Measurements from ENCODE around the gene NRXN2. TPM values are rescaled to one million over a fixed set of nuclear protein-coding genes. Genes with fewer than 3 reads are reported as not detected.

The NRXN2 gene
- total and polyA plus RNA-seq, 10 of the 15 experiments (the other 5 are each of a cell fraction or from before 2014, with no cell fraction given) = 0.03 to 1.4 (median 0.23) TPM

DNA sequence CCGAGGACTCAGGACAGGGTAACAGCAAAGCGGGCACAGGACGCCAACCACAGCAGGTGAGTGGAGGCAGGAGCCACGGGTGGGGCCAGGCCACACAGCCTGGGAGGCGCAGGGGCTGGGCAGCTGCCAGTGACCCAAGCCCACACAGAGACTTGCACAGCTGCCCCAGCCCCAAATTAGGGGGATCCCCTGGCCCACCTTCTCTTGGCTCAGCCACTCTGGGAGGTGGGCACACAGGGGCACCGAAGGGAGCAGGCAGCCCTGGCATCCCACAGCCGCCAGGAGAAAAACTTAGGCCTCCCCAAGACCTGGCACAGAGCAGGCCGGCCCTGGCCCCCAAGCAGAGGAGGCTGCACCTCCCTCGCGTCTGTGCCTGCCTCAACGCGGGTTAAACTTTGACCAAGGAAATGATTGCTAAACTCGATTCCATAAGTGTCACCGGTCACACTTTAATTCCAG, 132.2 kb downstream of the NRXN2 start, which contains the start of gene SLC22A12:
TSS of gene SLC22A12 (plus strand) at position 458 of the 459 bp plus-strand sequence. CDS start 337 bp downstream, outside the sequence.
- ChIA-PET SMC1A (ENCODE audit: uncharacterized antibody, unreplicated experiment) (no interaction called here), CTCF (no interaction called here), POLR2A (no interaction called here), RAD21 (ENCODE audit: unreplicated experiment) (no interaction called here)
- BruUV-seq (replicated peaks) = no TSS peak
- in situ Hi-C loops (cut with MboI) (no loop called here), intact Hi-C loops (cut with micrococcal nuclease; ENCODE audit: unreplicated experiment) (no loop called here)
- Histone ChIP-seq H3K79me2 (ENCODE audit: control insufficient read depth, insufficient read depth, low read length) (no peaks in the 10 kb centered on the region), H3K9me3 (replicated peaks; ENCODE audit: control insufficient read depth, insufficient read depth, low read length) (no peaks in the 10 kb centered on the region; the same call in 2 of the 3 replicates), H3K36me3 (ENCODE audit: control insufficient read depth in 2 of 2, insufficient read depth in 2 of 2, low read length in 1 of 2) (no peaks in the 10 kb centered on the region), H3K9ac (ENCODE audit: control insufficient read depth, insufficient read depth, low read length) (no peak within 1 kb of the TSS), H2AFZ (ENCODE audit: control insufficient read depth, low read depth, low read length) (no peak within 1 kb of the TSS), H3K27ac (ENCODE audit: control insufficient read depth, insufficient read depth) (no peak within 1 kb of the TSS), H4K20me1 (ENCODE audit: control insufficient read depth, insufficient read depth) (no peaks in the 10 kb centered on the region), H3K27me3 (replicated peaks in 1 of 2; ENCODE audit: control insufficient read depth in 2 of 2, insufficient read depth in 2 of 2, low read length in 1 of 2) (no peaks in the 10 kb centered on the region), H3K4me1 (ENCODE audit: control insufficient read depth, insufficient read depth, low read length) (no peaks in the 10 kb centered on the region), H3K4me3 (no peak within 1 kb of the TSS), H3K4me2 (ENCODE audit: control insufficient read depth, insufficient read depth) (no peak within 1 kb of the TSS)
- no peak for FAIRE-seq
- DNase-seq (ENCODE audit: low read depth, low spot score) = no peak
- TF ChIP-seq SIX5 (IDR thresholded peaks at IDR 0.05; ENCODE audit: low read depth, low read length, severe bottlenecking) = no peak
- TF ChIP-seq, protein P1, sequence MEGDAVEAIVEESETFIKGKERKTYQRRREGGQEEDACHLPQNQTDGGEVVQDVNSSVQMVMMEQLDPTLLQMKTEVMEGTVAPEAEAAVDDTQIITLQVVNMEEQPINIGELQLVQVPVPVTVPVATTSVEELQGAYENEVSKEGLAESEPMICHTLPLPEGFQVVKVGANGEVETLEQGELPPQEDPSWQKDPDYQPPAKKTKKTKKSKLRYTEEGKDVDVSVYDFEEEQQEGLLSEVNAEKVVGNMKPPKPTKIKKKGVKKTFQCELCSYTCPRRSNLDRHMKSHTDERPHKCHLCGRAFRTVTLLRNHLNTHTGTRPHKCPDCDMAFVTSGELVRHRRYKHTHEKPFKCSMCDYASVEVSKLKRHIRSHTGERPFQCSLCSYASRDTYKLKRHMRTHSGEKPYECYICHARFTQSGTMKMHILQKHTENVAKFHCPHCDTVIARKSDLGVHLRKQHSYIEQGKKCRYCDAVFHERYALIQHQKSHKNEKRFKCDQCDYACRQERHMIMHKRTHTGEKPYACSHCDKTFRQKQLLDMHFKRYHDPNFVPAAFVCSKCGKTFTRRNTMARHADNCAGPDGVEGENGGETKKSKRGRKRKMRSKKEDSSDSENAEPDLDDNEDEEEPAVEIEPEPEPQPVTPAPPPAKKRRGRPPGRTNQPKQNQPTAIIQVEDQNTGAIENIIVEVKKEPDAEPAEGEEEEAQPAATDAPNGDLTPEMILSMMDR (IDR thresholded peaks at IDR 0.05 in 2 of 3, conservative IDR thresholded peaks at IDR 0.05 in 1 of 3; ENCODE audit: control insufficient read depth in 2 of 3, extremely low read depth in 1 of 3, insufficient read depth in 1 of 3, low read depth in 3 of 3, low read length in 3 of 3) = no peak
- TF ChIP-seq ZNF274 (IDR thresholded peaks at IDR 0.05; ENCODE audit: insufficient read depth, insufficient read length) = no peak
- TF ChIP-seq POU2F2 (IDR thresholded peaks at IDR 0.05; ENCODE audit: borderline replicate concordance, low read depth, low read length) = no peak
- TF ChIP-seq NR2F1 (conservative IDR thresholded peaks at IDR 0.05) = no peak
- TF ChIP-seq, protein P2, sequence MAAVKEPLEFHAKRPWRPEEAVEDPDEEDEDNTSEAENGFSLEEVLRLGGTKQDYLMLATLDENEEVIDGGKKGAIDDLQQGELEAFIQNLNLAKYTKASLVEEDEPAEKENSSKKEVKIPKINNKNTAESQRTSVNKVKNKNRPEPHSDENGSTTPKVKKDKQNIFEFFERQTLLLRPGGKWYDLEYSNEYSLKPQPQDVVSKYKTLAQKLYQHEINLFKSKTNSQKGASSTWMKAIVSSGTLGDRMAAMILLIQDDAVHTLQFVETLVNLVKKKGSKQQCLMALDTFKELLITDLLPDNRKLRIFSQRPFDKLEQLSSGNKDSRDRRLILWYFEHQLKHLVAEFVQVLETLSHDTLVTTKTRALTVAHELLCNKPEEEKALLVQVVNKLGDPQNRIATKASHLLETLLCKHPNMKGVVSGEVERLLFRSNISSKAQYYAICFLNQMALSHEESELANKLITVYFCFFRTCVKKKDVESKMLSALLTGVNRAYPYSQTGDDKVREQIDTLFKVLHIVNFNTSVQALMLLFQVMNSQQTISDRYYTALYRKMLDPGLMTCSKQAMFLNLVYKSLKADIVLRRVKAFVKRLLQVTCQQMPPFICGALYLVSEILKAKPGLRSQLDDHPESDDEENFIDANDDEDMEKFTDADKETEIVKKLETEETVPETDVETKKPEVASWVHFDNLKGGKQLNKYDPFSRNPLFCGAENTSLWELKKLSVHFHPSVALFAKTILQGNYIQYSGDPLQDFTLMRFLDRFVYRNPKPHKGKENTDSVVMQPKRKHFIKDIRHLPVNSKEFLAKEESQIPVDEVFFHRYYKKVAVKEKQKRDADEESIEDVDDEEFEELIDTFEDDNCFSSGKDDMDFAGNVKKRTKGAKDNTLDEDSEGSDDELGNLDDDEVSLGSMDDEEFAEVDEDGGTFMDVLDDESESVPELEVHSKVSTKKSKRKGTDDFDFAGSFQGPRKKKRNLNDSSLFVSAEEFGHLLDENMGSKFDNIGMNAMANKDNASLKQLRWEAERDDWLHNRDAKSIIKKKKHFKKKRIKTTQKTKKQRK (IDR thresholded peaks at IDR 0.05; ENCODE audit: low read depth, low read length) = no peak
- 47% methylated on average over 14 of the region's 14 CpGs for WGBS (ENCODE audit: insufficient coverage, insufficient replicate concordance, low lambda C conversion rate, missing lambda C conversion rate)
- ATAC-seq = no peak
